GM12875 (cell line): Measurements from ENCODE around the gene TM4SF5.

Experiments used
- H3K4me3 ChIP-seq: one replicate; pipeline ENCODE4 v1.5.1; 2011; ENCODE audit warnings: low read depth, low read length, control low read depth
- CTCF ChIP-seq: IDR thresholded peaks from 2 replicates; pipeline ENCODE4 v1.5.1; 2011; ENCODE audit warnings: low read depth, mild to moderate bottlenecking, control low read depth, inconsistent platforms, low read length, moderate library complexity, borderline replicate concordance; ENCODE audit not compliant: insufficient read depth

The TM4SF5 gene

DNA sequence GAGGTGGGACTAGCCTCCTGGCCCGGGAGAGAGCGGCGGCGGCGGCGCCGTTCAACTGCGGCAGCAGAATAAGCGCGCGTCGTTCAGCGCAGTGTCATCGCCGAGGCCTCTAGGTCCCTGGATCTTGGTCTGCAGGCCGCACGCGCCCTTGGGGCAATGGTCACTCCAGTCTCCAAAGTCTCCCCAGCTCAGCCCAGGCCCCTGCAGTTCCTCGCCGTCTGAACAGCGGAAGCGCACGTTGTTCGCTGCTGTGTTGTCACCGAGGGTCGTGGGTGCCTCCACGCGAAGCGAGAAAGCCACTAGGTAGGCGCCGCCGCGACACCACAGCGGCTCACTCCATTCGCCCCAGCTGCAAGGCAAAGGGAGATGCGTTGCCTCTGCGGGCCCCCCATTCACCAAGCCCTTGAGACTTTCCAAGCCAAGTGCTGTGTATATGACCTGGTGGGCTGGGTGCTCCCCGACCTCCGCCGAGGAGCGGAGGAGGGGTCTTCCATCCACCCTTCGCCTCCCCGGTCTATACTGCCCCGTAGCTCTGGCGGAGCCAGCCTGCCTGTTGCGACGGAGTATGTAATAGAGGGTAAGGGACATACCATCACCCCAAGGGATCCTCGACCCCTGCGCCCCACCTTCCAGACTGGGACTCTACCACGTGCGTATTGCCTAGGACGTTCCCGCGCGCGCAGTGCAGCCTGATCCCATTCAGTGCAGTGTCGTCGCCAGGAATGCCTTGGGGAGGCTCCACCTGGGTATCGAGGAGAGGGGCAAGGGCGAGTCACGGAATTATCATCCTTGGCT is 13.8 kb downstream of the TM4SF5 start:
- TF ChIP-seq CTCF: no peak
- H3K4me3 ChIP-seq: no peak overlapping the region

GRCh38 chr17:4786106-4786511 is 14.4 kb downstream of the TM4SF5 start, which contains the start of gene VMO1:
TSS of gene VMO1 (minus strand) at chr17:4786364. CDS start at chr17:4786352, 12 bp downstream.
- TF ChIP-seq CTCF: no peak
- no peak within 1 kb of the TSS for H3K4me3 ChIP-seq

- no peak for TF ChIP-seq CTCF
- no peak overlapping the region for H3K4me3 ChIP-seq
These were observed 14.8 kb downstream of the TM4SF5 start for GRCh38 chr17:4786516-4786915.

DNA sequence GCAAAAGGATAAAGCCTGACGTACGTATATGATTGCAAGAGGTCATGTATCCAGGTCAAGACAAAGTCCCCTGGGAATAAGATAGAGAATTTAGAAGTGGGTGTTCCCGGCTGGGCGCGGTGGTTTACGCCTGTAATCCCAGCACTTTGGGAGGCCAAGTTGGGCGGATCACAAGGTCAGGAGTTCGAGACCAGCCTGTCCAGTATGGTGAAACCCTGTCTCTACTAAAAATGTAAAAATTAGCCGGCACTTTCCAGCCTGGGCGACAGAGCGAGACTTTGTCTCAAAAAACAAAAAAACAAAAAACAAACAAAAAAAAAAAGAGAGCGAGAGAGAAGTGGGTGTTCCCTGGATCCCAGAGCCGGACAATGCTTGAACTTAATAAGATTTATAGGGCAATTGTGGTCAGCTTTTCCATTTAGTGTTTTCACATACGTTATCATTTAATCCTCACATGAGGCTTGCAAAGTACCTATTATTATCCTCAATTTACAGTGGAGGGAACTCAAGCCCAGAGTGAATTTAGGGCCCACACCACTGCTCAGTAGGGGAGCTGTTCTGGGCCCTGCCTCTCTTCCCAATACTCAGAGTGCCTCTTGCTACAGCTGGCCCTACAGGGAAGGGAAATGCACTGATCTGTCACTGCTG is 16.6 kb downstream of the TM4SF5 start:
- TF ChIP-seq CTCF: no peak
- H3K4me3 ChIP-seq: no peak overlapping the region

- peak within 1 kb of the TSS; percentile 63 for H3K4me3 ChIP-seq
- no peak for TF ChIP-seq CTCF
These were observed 17.4 kb downstream of the TM4SF5 start, which contains the start of gene GLTPD2 for GRCh38 chr17:4788807-4789700. TSS of gene GLTPD2 (plus strand) at chr17:4788964. CDS start at chr17:4789012, 48 bp downstream.

DNA sequence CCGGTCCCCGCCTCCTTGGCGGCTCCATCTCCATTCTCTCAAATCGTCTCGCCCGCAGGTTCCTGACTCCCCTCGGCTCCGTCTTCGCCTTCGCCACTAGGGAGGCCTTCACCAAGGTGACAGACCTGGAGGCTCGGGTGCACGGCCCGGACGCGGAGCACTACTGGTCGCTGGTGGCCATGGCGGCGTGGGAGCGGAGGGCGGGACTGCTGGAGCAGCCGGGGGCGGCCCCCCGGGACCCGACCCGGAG is 17.9 kb downstream of the TM4SF5 start:
- no peak for TF ChIP-seq CTCF
- peak overlapping the region; percentile 63 for H3K4me3 ChIP-seq
